ENCODE measurements around the gene ELMO3. TPM values are rescaled to one million over a fixed set of nuclear protein-coding genes. Genes with fewer than 3 reads are reported as not detected.

Gene ELMO3
- polyA plus RNA-seq, 1 donor from 2014 or later = 2.2 TPM

- Histone ChIP-seq H2AFZ (ENCODE audit: low read depth, low read length) (no peak overlapping the region), H3K4me3 (ENCODE audit: low read length) (no peak overlapping the region), H3K9ac (ENCODE audit: low read length) (no peak overlapping the region), H3K79me2 (replicated peaks; ENCODE audit: insufficient read depth, low read length) (no peaks in the 10 kb centered on the region), H3K9me2 (ENCODE audit: insufficient read depth, low read length) (no peaks in the 10 kb centered on the region), H3K27me3 (ENCODE audit: insufficient read depth, low read depth, low read length) (peaks cover 15% of the 10 kb centered on the region), H3K27ac (ENCODE audit: low read length) (no peak overlapping the region), H3F3A (ENCODE audit: insufficient read depth, low read length, poor library complexity, severe bottlenecking) (no peaks in the 10 kb centered on the region), H3K4me2 (ENCODE audit: low read length) (no peak overlapping the region), H3K9me3 (ENCODE audit: low read length) (no peaks in the 10 kb centered on the region), H4K20me1 (ENCODE audit: insufficient read depth) (no peaks in the 10 kb centered on the region), H3K36me3 (ENCODE audit: insufficient read depth, low read length) (no peaks in the 10 kb centered on the region)
- TF ChIP-seq TAF1 (IDR thresholded peaks at IDR 0.05; ENCODE audit: low read depth) (no peak), MXI1 (conservative IDR thresholded peaks at IDR 0.05; ENCODE audit: poor library complexity, severe bottlenecking) (no peak), EZH2 (IDR thresholded peaks at IDR 0.05; ENCODE audit: borderline replicate concordance, insufficient read depth, low read length, poor library complexity, severe bottlenecking) (no peak), POLR2AphosphoS5 (IDR thresholded peaks at IDR 0.05) (no peak), EP300 (conservative IDR thresholded peaks at IDR 0.05; ENCODE audit: poor library complexity, severe bottlenecking) (no peak), SMC3 (conservative IDR thresholded peaks at IDR 0.05; ENCODE audit: poor library complexity) (no peak), RAD21 (conservative IDR thresholded peaks at IDR 0.05) (no peak)
- TF ChIP-seq, protein P1, sequence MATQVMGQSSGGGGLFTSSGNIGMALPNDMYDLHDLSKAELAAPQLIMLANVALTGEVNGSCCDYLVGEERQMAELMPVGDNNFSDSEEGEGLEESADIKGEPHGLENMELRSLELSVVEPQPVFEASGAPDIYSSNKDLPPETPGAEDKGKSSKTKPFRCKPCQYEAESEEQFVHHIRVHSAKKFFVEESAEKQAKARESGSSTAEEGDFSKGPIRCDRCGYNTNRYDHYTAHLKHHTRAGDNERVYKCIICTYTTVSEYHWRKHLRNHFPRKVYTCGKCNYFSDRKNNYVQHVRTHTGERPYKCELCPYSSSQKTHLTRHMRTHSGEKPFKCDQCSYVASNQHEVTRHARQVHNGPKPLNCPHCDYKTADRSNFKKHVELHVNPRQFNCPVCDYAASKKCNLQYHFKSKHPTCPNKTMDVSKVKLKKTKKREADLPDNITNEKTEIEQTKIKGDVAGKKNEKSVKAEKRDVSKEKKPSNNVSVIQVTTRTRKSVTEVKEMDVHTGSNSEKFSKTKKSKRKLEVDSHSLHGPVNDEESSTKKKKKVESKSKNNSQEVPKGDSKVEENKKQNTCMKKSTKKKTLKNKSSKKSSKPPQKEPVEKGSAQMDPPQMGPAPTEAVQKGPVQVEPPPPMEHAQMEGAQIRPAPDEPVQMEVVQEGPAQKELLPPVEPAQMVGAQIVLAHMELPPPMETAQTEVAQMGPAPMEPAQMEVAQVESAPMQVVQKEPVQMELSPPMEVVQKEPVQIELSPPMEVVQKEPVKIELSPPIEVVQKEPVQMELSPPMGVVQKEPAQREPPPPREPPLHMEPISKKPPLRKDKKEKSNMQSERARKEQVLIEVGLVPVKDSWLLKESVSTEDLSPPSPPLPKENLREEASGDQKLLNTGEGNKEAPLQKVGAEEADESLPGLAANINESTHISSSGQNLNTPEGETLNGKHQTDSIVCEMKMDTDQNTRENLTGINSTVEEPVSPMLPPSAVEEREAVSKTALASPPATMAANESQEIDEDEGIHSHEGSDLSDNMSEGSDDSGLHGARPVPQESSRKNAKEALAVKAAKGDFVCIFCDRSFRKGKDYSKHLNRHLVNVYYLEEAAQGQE (IDR thresholded peaks at IDR 0.05; ENCODE audit: borderline replicate concordance) = no peak
- TF ChIP-seq, protein P2, sequence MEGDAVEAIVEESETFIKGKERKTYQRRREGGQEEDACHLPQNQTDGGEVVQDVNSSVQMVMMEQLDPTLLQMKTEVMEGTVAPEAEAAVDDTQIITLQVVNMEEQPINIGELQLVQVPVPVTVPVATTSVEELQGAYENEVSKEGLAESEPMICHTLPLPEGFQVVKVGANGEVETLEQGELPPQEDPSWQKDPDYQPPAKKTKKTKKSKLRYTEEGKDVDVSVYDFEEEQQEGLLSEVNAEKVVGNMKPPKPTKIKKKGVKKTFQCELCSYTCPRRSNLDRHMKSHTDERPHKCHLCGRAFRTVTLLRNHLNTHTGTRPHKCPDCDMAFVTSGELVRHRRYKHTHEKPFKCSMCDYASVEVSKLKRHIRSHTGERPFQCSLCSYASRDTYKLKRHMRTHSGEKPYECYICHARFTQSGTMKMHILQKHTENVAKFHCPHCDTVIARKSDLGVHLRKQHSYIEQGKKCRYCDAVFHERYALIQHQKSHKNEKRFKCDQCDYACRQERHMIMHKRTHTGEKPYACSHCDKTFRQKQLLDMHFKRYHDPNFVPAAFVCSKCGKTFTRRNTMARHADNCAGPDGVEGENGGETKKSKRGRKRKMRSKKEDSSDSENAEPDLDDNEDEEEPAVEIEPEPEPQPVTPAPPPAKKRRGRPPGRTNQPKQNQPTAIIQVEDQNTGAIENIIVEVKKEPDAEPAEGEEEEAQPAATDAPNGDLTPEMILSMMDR (IDR thresholded peaks at IDR 0.05; ENCODE audit: poor library complexity, severe bottlenecking) = no peak
Measured at GRCh38 chr16:67242138-67242730, 43.3 kb downstream of the ELMO3 start.

DNA sequence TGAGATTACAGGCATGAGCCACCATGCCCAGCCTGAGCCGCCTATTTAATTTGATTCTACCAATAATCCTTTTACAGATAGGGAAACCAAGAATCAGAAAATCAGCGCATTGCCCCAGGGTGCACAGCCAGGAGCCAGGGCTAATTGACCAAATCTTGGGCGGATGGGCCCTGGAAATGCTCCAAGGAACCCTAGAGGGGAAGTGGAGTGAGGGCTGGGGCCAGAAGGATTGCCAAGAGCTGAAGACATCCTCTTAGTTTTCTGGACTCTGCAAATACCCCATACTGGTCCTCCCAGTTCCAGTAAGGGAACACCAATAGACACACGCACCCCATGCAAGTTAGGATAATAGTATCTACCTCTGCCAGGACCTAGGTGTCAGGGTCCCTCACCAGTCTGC is 44.5 kb downstream of the ELMO3 start:
- H2AFZ ChIP-seq (ENCODE audit: low read depth, low read length) = no peak overlapping the region
- no peak overlapping the region for H3K4me3 ChIP-seq (ENCODE audit: low read length)
- TF ChIP-seq SMC3 (conservative IDR thresholded peaks at IDR 0.05; ENCODE audit: poor library complexity) = no peak
- TF ChIP-seq, protein P1 (IDR thresholded peaks at IDR 0.05; ENCODE audit: borderline replicate concordance) = no peak
- TF ChIP-seq, protein P2 (IDR thresholded peaks at IDR 0.05; ENCODE audit: poor library complexity, severe bottlenecking) = no peak
- no peak for TF ChIP-seq TAF1 (IDR thresholded peaks at IDR 0.05; ENCODE audit: low read depth)
- no peak for TF ChIP-seq EZH2 (IDR thresholded peaks at IDR 0.05; ENCODE audit: borderline replicate concordance, insufficient read depth, low read length, poor library complexity, severe bottlenecking)
- no peak overlapping the region for H3K4me2 ChIP-seq (ENCODE audit: low read length)
- H3K27me3 ChIP-seq (ENCODE audit: insufficient read depth, low read depth, low read length) = peaks cover 27% of the 10 kb centered on the region
- no peaks in the 10 kb centered on the region for H3K36me3 ChIP-seq (ENCODE audit: insufficient read depth, low read length)
- no peaks in the 10 kb centered on the region for H3K9me3 ChIP-seq (ENCODE audit: low read length)
- no peaks in the 10 kb centered on the region for H3K79me2 ChIP-seq (replicated peaks; ENCODE audit: insufficient read depth, low read length)
- H3K27ac ChIP-seq (ENCODE audit: low read length) = no peak overlapping the region
- H4K20me1 ChIP-seq (ENCODE audit: insufficient read depth) = no peaks in the 10 kb centered on the region
- no peaks in the 10 kb centered on the region for H3K9me2 ChIP-seq (ENCODE audit: insufficient read depth, low read length)
- no peaks in the 10 kb centered on the region for H3F3A ChIP-seq (ENCODE audit: insufficient read depth, low read length, poor library complexity, severe bottlenecking)
- no peak overlapping the region for H3K9ac ChIP-seq (ENCODE audit: low read length)

Data from neural cell (in vitro differentiated cells).